ENCODE results near the gene RPS2. TPM values are rescaled to one million over a fixed set of nuclear protein-coding genes. Genes with fewer than 3 reads are reported as not detected.

The RPS2 gene
- total RNA-seq, 4 donors from 2014 or later: 899 to 1,585 (median 1,295) TPM

DNA sequence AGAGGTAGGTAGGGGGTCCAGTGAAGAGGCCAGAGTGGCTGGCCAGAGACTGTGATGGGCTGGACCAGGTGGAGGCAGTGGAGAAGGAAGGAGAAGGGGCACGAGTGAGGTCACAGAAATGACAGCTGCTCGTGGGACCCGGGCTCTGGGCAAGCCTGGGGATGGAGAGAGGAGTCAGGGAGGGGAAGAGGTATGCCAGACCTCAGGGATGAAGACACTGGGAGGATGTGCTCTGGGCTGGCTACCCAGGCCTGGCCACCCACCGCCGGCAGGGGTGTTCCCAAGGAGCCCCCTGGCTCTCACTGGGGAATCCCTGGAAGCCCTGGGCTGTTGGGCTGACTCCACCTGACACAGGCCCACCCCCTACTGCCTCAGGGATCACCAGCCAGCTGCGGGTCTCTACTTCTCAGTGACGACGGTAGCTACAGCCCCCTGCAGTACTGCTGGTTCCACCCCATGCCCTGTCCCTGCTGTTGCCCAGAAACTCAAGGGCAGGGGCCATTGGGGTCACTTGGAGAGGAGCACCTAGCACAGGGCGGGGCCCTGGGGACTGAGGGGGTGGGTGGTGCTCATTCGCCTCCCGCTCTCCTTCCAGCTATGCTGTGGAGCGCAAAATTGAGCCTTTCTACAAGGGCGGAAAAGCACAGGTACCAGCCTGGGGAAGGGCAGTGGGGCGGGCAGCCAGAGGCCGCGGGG lies 9.0 kb upstream of the RPS2 start:
- TF ChIP-seq, protein P1, sequence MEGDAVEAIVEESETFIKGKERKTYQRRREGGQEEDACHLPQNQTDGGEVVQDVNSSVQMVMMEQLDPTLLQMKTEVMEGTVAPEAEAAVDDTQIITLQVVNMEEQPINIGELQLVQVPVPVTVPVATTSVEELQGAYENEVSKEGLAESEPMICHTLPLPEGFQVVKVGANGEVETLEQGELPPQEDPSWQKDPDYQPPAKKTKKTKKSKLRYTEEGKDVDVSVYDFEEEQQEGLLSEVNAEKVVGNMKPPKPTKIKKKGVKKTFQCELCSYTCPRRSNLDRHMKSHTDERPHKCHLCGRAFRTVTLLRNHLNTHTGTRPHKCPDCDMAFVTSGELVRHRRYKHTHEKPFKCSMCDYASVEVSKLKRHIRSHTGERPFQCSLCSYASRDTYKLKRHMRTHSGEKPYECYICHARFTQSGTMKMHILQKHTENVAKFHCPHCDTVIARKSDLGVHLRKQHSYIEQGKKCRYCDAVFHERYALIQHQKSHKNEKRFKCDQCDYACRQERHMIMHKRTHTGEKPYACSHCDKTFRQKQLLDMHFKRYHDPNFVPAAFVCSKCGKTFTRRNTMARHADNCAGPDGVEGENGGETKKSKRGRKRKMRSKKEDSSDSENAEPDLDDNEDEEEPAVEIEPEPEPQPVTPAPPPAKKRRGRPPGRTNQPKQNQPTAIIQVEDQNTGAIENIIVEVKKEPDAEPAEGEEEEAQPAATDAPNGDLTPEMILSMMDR (IDR thresholded peaks at IDR 0.05): no peak
- TF ChIP-seq EP300 (IDR thresholded peaks at IDR 0.05) (no peak), POLR2AphosphoS5 (IDR thresholded peaks at IDR 0.05) (no peak), POLR2A (IDR thresholded peaks at IDR 0.05) (no peak)

DNA sequence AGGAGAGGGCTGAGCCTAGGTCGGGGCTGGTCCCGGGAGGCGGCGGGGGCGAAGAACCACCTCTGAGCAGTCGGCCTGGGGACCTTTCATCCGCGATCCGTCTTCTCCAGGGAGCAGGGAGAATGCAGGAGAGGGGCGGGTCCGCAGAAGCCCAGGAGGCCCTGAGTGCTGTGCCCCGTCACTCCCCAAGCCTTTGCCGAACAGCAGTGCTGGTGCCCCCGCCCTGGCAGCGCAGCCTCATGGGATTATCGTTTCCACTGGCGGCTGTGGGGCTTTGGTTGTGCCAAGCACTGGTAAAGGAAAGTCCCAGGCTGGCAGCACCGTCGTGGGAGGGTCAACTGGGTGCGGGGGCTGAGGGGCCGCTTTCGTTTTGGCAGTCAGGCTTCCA lies 7.9 kb upstream of the RPS2 start:
- WGBS, 2 donors (ENCODE audit: low coverage in 1 of 2): 0% methylated on average over 5 to 13 of the region's 22 CpGs
- ATAC-seq: no peak
- H3K27ac ChIP-seq: peak overlapping the region in 3 of 4 donors; percentile 88 to 97 (median 95)
- H3K36me3 ChIP-seq: peaks cover 0 to 40% of the 10 kb centered on the region in 2 donors
- no peak for TF ChIP-seq EP300 (IDR thresholded peaks at IDR 0.05)
- peaks cover 37% of the 10 kb centered on the region for H3K27me3 ChIP-seq
- H3K9me3 ChIP-seq: no peaks in the 10 kb centered on the region
- H3K4me3 ChIP-seq: peak overlapping the region; percentile 73 to 99
- peaks cover 0 to 35% (median 21%) of the 10 kb centered on the region in 3 donors for H3K4me1 ChIP-seq

More for the DNA sequence above, 9.0 kb upstream of the RPS2 start:
- Histone ChIP-seq H3K9me3 (no peaks in the 10 kb centered on the region), H3K4me3 (peak overlapping the region in 1 of 2 donors; percentile 99), H3K4me1 (peaks cover 0 to 35% (median 21%) of the 10 kb centered on the region in 3 donors), H3K27ac (no peak overlapping the region), H3K27me3 (peaks cover 48% of the 10 kb centered on the region), H3K36me3 (peaks cover 0 to 51% of the 10 kb centered on the region in 2 donors)
- ATAC-seq: no peak
- WGBS, 2 donors (ENCODE audit: low coverage in 1 of 2): 48 to 73% methylated on average over 3 of the region's 16 CpGs

DNA sequence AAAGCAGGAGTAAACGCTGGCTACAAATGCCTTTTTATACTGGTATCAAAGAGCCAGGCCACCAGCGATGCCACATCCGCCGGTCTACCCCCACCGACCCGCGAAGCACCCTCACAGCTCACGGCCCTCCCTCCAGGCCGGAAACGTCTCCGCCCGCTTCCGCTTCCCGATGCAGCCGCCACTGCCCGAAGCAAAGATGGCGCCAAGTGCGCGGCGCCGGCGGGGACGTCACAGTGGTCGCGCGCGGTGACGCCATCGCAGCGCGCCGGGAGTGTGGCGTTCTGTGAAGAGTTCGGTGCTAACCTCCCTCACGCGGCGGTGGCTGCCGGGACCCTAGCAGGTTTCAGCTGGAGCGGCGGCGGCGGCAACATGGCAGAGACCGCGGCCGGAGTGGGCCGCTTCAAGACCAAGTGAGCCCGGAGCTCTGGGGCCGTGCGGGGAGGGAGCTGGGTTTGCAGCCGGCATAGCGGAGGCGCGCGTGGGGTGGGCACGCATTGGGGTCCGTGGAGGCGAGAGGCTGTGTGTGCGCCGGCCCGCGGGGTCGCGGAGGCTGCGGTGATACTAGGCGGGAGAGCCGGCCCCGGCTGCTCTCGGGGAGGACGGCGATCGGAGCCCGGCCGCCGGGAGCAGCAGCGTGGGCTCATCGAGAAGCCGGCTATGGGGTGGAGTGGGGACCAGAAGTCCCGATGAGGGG lies 7.3 kb upstream of the RPS2 start, which contains the start of gene TBL3:
TBL3 (plus strand) TSS at position 258 of the 694 bp plus-strand sequence; CDS start at position 370, 112 bp downstream.
- Histone ChIP-seq H3K9me3 (no peaks in the 10 kb centered on the region), H3K4me1 (peaks cover 0 to 35% (median 21%) of the 10 kb centered on the region in 3 donors), H3K36me3 (peaks cover 0 to 35% of the 10 kb centered on the region in 2 donors), H3K27me3 (peaks cover 31% of the 10 kb centered on the region), H3K27ac (peak within 1 kb of the TSS; percentile 81 to 97 (median 92)), H3K4me3 (peak within 1 kb of the TSS; percentile 73 to 99)
- TF ChIP-seq EP300 (IDR thresholded peaks at IDR 0.05) (no peak), POLR2A (IDR thresholded peaks at IDR 0.05) (peak; percentile 94 to 95), POLR2AphosphoS5 (IDR thresholded peaks at IDR 0.05) (peak; percentile 98)
- TF ChIP-seq, protein P1 (IDR thresholded peaks at IDR 0.05): peak in 1 of 4 experiments; percentile 22
- 0 to 3% methylated on average over 7 to 19 of the region's 78 CpGs for WGBS, 2 donors (ENCODE audit: low coverage in 1 of 2)
- peak; percentile 98 for ATAC-seq

DNA sequence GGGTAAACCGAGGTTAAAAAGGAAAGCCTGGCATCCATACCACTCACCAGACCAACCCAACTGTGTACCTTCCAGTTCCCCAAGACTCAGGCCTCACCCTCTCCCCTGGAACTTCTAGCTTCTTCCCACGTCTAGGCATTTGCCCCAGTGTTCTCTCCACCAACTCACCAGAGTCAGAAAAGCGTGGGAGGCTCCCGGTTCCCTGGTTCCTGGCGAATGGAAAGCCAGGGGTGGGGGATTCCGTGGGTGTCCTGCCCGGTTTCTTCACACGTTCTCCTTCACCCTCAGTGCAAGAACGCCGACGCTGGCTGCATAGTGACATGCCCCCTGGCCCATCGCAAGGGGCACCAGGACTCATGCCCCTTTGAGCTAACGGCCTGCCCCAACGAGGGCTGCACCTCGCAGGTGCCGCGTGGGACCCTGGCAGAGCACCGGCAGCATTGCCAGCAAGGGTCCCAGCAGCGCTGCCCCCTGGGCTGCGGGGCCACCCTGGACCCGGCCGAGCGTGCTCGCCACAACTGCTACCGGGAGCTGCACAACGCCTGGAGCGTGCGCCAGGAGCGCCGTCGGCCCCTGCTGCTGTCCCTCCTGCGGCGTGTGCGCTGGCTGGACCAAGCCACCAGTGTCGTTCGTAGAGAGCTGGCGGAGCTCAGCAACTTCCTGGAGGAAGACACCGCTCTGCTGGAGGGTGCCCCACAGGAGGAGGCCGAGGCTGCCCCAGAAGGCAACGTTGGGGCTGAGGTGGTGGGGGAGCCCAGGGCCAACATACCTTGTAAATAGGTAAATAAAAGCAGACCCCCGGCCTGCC lies 3.7 kb upstream of the RPS2 start:
- Histone ChIP-seq H3K4me1 (peaks cover 0 to 49% (median 25%) of the 10 kb centered on the region in 3 donors), H3K9me3 (no peaks in the 10 kb centered on the region), H3K27ac (no peak overlapping the region), H3K27me3 (no peaks in the 10 kb centered on the region), H3K36me3 (no peaks in the 10 kb centered on the region), H3K4me3 (no peak overlapping the region)
- ATAC-seq: no peak
- no peak for TF ChIP-seq POLR2A (IDR thresholded peaks at IDR 0.05)
- TF ChIP-seq, protein P1 (IDR thresholded peaks at IDR 0.05): no peak
- no peak for TF ChIP-seq POLR2AphosphoS5 (IDR thresholded peaks at IDR 0.05)
- no peak for TF ChIP-seq EP300 (IDR thresholded peaks at IDR 0.05)
- 60 to 78% methylated on average over 1 to 8 of the region's 41 CpGs for WGBS, 2 donors (ENCODE audit: low coverage in 1 of 2)

DNA sequence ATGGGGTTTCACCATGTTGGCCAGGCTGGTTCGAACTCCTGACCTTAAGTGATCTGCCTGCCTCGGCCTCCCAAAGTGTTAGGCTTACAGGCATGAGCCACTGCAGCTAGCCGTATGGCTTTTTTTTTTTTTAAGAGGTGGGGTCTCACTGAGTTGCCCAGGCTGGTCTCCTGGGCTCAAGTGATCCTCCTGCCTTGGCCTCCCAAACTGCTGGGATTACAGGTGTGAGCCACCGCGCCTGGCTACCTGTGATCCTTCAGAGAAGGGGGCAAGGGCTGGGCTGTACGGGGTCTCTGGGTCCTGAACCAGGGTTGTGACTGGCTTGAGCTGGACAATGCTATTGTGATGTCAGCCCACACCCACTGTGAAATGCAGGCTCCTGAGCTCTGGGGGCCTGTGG lies 1.8 kb upstream of the RPS2 start, which contains the start of gene RNF151:
RNF151 (plus strand) TSS at position 397 of the 400 bp plus-strand sequence. CDS start 26 bp downstream, outside the sequence.
- Histone ChIP-seq H3K9me3 (no peaks in the 10 kb centered on the region), H3K4me3 (peak within 1 kb of the TSS in 1 of 2 donors; percentile 93), H3K36me3 (peaks cover 0 to 18% of the 10 kb centered on the region in 2 donors), H3K27me3 (no peaks in the 10 kb centered on the region), H3K27ac (peak within 1 kb of the TSS in 3 of 4 donors; percentile 98 to 99 (median 98)), H3K4me1 (peaks cover 0 to 47% (median 18%) of the 10 kb centered on the region in 3 donors)
- no CpG with 5 or more reads among the region's 6 CpGs for WGBS, 2 donors (ENCODE audit: low coverage in 1 of 2)
- ATAC-seq: no peak
- TF ChIP-seq EP300 (IDR thresholded peaks at IDR 0.05): no peak
- TF ChIP-seq POLR2A (IDR thresholded peaks at IDR 0.05): no peak
- TF ChIP-seq, protein P1 (IDR thresholded peaks at IDR 0.05): no peak
- no peak for TF ChIP-seq POLR2AphosphoS5 (IDR thresholded peaks at IDR 0.05)
